ENCODE measurements around the gene BRD8.
"Not testable (repeated sequence)": the region's sequence is repeated elsewhere in the genome, so short reads cannot be mapped to it uniquely, and the experiment has no call there.

BRD8 gene, protein sequence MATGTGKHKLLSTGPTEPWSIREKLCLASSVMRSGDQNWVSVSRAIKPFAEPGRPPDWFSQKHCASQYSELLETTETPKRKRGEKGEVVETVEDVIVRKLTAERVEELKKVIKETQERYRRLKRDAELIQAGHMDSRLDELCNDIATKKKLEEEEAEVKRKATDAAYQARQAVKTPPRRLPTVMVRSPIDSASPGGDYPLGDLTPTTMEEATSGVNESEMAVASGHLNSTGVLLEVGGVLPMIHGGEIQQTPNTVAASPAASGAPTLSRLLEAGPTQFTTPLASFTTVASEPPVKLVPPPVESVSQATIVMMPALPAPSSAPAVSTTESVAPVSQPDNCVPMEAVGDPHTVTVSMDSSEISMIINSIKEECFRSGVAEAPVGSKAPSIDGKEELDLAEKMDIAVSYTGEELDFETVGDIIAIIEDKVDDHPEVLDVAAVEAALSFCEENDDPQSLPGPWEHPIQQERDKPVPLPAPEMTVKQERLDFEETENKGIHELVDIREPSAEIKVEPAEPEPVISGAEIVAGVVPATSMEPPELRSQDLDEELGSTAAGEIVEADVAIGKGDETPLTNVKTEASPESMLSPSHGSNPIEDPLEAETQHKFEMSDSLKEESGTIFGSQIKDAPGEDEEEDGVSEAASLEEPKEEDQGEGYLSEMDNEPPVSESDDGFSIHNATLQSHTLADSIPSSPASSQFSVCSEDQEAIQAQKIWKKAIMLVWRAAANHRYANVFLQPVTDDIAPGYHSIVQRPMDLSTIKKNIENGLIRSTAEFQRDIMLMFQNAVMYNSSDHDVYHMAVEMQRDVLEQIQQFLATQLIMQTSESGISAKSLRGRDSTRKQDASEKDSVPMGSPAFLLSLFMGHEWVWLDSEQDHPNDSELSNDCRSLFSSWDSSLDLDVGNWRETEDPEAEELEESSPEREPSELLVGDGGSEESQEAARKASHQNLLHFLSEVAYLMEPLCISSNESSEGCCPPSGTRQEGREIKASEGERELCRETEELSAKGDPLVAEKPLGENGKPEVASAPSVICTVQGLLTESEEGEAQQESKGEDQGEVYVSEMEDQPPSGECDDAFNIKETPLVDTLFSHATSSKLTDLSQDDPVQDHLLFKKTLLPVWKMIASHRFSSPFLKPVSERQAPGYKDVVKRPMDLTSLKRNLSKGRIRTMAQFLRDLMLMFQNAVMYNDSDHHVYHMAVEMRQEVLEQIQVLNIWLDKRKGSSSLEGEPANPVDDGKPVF

DNA sequence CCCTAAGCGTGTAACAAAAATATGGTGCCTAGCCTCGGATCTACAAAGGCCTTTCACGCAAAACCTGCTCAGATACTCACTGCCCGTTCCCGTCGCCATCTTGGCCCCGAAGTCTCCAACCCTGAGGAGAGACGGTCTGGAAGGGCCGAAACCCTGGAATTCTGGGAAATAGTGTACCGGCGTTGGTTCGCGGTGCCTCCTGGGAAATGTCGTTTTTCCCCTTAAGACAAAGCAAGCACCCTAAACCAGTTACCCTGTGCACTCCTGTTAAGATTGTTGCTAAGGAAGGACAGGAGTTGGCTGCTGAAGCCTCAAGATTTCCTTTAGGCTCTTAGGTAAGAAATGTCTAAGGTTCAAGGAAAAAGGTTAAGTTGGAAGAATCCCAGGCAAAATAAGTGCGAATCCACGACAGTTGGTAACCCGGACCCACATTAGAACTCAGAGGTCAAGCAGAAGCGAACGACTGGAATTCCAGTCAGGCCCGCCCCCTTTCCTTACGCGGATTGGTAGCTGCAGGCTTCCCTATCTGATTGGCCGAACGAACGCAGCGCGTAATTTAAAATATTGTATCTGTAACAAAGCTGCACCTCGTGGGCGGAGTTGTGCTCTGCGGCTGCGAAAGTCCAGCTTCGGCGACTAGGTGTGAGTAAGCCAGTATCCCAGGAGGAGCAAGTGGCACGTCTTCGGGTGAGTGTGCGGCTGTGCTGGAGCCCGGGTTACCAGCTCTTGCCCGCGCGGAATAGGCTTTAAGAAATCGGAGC is at the start of gene BRD8, which contains the start of gene KIF20A:
Gene BRD8, minus strand, starts transcription at position 115 of the 761 bp plus-strand sequence. Its CDS starts 16 bp downstream, at position 99.
Gene KIF20A, plus strand, starts transcription at position 597 of the 761 bp plus-strand sequence. CDS start 569 bp downstream, outside the sequence.
- peak; percentile 86 for DNase-seq

DNA sequence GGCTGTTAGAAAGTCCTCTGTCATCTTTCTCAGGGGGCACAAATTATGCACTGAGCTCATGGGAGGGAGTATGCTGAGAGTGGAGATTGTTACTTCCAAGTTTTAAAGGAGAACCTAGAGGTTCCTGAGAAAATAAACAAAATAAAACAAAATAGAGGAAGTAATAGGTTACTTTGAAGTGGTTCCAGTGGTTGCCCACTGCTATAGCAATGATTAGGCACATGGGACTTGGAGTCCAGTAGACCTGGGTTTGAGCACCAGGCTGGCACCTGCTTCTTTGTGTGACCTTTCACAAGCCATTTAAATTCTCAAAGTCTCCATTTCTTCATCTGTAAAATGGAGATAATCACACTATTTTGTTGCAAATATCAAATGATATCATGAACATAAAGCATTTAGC is 48.5 kb upstream of the BRD8 start:
- DNase-seq: no peak

DNA sequence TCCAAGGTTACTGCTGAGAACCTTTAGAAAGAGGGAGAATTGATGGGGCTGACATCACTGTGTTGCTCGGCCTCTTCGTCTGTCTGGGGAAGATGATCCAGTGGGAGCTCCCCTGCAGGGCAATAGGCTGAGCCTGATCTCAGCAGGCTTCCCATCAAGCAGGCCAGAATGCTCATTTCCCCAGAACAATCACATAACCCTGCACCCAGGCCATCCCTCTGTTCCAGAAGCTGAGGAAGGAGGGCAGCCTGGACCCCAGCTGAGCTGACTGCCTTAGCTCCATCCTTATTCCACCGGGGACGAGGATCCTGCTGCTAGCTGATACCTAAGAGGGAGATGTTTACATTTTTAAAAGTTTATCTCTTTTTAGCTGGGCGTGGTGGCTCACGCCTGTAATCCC is 46.3 kb upstream of the BRD8 start:
- DNase-seq: no peak

DNA sequence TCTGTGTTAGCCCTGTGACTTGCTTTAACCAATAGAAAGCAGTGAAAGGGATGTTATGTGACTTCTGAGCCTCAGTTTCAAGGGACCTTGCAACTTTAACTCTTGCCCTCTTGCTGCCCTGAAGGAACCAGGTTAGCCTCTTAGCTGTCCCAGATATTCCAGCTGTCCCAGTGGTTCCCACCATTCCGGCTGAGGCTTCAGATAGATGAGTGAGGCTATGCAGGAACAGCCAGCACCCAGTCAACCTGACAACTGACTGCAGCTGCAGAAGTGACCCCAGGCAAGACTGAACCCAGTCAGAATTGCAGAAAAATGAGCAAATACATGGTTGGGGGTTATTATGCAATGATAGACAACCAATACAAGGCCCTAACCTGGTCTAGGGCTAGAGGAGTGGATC is 45.1 kb upstream of the BRD8 start:
- DNase-seq: no peak

DNA sequence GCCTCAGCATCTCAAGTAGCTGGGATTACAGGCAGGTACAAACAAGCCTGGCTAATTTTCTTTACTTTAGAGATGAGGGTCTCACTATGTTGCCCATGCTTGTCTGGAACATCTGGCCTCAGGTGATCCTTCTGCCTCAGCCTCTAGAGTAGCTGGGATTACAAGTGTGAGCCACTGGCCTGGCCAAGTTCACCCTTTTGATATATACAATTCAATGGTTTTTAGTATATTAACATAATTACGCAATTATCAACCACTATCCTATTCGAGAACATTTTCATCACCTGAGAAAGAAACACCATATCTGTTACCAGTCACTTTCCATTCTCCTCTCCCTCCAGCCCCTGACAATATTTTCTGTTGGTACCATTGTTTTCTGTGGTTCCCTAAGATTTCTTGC is 38.4 kb upstream of the BRD8 start:
- no peak for DNase-seq

DNA sequence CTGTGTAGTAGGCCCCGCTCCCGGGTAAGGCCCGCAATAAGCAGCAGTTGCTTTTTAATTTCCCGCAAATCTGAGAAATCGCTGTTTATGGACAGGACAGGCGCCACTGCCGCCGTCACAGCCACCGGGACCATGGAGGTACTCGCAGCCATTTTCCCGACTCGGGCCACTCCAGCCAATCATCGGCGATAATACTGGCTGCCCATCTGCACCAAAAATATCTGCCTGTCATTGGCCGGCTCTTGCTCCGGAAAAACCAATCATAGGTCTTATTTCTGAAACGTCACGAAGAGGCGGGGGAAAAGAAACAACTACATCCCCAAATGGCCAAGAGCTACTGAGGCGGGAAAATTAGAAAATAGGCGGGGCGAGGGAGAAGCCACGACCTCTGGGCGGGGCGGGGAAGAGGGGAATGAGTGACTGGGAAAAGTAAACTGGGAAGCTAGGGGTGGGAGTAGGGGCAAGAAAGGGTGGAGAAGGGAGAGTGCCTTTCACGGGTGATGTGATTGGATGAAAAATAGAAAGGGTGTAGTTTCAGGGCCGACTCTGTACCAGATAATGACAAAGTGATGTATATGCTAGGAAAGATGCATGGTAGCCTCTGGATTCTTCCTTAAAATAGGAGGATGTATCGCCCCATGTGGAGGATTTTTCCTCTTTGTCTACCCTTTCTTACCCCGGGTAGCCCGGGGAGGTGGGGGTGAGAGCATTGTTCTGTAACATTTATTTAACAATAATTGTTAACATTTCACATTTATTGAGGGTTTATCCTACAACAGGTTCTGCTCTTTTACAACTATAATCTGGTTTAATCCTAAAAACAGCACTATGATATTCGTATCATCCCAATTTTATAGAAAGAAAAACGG is 35.0 kb upstream of the BRD8 start, which contains the start of gene CDC23:
Gene CDC23, minus strand, starts transcription at position 163 of the 869 bp plus-strand sequence. Its CDS starts 11 bp downstream, at position 152.
- peak; percentile 84 for DNase-seq

DNA sequence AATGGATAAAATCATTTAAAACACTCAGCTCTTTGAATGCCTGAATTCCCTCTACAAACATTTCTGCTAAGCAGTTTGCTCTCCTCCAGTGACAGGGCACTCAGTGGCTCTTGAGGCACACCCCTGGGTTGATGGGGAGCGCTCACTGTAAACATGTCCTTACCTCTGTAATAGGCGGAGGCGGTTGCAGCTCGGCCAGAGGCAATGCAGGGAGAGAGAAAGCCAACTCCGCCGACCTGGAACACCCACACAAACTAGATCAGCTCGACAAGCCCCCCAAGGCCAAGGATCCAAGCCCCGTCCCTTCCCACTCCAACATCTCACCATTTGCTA is 34.4 kb upstream of the BRD8 start:
- DNase-seq: no peak

DNA sequence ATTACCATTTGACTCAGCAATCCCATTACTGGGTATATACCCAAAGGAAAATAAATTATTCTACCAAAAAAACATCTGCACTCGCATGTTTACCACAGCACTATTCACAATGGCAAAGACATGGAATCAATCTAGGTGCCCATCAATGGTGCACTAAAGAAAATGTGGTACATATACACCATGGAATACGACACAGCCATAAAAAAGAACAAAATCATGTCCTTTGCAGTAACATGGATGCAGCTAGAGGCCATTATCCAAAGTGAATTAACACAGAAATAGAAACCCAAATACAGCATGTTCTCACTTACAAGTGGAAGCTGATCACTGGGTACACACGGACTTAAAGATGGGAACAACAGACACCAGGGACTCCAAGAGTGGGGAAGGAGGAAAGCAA is 32.6 kb upstream of the BRD8 start:
- DNase-seq: no peak

DNA sequence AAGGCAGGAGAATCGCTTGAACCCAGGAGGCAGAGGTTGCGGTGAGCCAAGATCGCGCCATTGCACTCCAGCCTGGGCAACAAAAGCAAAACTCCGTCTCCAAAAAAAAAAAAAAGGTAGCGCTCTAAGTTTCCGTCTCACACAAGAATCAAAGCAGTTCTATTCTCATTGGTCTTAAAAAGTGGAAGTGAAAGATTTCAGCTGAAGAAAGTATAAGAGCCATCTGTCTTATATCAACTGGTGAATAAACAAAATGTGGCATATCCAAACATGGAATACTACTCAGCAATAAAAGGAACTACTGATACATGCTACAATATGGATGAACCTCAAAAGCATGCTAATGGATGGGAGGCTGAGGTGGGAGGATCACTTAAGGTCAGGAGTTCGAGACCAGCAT is 15.4 kb upstream of the BRD8 start:
- not testable (repeated sequence) for DNase-seq

DNA sequence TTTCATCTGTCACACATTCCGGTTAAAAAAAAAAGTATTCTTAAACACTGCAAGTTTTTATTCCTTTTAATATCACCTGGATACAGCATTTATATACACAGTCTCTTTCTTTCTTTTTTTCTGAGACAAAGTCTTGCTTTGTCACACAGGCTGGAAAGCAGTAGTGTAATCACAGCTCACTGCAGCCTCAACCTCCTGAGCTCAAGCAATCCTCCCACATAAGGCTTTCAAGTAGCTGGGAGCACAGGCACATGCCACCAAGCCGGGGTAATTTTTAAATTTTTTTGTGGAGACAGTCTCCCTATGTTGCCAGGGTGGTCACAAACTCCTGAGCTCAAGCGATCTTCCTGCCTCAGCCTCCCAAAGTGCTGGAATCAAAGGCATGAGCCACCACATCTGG is 14.4 kb upstream of the BRD8 start:
- no peak for DNase-seq

DNA sequence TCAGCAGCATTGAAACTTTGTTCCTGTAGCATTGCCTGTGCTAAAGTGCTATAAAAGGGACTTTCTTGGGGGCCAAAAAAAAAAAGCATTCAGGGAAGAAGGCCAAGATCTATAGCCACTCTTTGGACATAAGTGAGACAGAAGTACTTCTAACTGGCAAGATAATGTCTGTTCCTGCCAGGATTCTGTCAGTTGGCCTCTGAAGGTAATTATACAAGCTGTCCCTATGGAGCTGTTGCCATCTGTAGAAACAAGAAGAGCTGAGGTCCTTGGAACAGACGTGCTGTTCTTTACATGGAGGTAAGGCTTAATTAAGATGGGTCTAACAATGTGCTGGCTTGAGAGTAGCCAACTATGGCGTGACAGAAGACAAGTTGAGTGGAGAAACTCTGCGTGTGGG is 10.2 kb upstream of the BRD8 start:
- DNase-seq: no peak

DNA sequence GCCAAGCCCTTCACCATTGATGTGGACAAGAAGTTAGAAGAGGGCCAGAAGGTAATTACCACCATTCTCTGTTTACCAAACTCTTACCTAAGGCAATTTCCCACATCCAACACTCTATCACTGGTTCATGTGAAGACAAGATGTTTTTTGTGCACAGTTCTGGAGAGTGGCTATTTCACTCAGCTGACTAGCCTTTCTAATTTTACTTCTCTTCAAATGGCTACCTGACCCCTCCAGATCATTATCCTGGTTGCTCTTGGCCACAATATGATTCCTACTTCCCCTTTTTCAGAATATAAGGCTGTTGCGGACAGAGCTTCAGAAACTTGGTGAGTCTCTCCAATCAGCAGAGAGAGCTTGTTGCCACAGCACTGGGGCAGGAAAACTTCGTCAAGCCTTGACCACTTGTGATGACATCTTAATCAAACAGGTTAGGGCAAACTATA is 7.6 kb upstream of the BRD8 start:
- no peak for DNase-seq

DNA sequence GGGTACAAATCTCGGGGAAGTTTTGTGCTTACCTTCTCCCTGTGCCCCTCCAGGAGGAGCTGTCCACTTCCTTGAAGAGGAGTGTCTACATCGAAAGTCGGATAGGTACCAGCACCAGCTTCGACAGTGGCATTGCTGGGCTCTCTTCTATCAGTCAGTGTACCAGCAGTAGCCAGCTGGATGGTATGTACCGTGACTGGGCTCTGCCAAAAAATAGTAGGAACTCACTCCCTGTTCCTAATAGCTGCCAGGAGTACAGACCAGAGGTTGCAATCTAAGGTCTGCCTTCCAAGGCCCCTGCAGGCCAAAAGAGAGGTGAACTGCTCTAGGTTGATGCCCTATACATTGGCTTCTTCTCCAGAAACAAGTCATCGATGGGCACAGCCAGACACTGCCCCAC is 4.4 kb upstream of the BRD8 start:
- DNase-seq: no peak

DNA sequence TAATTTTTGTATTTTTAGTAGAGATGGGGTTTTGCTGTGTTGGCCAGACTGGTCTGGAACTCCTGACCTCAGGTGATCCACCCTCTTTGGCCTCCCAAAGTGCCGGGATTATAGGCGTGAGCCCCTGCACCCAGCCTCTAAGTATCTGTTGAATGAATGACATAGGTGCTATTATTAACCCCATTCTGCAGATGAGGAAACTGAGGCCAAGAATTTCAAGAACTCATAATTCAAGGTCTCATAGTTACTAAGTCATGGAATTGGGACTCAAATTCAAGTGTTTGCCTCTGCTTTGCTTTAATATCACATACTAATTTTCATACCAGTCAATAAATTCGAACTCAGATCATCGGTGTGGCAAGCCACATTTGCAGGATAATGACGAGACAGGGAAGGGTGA is 2.4 kb upstream of the BRD8 start:
- no peak for DNase-seq

DNA sequence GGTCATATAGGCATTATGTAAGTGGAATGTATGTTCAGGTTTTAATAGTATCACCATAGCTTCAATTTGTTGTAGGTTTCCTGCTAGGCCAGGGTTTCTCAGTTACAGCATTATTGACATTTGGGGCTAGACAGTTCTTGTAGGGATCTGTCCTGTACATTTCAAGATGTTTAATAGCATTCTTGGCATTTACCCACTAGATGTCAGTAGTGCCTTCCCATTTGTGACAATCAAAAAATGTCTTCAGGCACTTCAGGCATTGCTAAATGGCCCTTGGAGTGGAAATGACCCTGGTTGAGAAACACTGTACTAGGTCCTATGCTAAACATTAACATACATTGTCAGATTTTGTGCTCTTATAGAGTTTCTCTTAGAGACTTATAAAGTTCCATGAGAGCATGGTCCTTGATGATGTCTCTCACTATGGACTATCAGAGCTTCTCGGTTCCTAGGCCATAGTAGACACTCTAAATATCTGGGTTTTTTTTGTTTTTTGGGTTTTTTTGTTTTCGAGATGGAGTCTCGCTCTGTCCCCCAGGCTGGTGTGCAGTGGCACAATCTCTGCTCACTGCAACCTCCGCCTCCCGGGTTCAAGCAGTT is 1.9 kb upstream of the BRD8 start:
- no peak for DNase-seq

DNA sequence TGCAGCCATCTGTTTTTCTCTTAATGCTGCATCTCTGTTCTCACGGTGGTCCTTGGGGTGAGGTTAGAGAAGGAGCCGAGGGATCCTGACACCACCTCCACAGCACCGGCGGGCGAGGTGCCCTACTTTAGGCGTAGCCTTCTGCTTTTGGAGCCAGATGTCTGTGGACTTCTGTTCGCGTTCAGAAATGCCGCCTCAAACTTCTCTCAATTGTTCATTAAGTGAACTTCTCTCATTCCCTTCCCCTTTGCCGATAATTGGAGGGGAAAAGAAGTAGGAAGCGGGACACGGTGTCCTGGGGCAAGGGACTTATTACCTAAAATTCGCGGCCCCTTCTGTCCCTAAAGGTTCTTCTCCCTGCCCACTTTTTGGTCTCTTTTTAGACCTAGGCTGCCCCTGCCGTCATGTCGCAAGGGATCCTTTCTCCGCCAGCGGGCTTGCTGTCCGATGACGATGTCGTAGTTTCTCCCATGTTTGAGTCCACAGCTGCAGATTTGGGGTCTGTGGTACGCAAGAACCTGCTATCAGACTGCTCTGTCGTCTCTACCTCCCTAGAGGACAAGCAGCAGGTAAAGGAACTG is 937 bp upstream of the BRD8 start:
- DNase-seq: no peak

DNA sequence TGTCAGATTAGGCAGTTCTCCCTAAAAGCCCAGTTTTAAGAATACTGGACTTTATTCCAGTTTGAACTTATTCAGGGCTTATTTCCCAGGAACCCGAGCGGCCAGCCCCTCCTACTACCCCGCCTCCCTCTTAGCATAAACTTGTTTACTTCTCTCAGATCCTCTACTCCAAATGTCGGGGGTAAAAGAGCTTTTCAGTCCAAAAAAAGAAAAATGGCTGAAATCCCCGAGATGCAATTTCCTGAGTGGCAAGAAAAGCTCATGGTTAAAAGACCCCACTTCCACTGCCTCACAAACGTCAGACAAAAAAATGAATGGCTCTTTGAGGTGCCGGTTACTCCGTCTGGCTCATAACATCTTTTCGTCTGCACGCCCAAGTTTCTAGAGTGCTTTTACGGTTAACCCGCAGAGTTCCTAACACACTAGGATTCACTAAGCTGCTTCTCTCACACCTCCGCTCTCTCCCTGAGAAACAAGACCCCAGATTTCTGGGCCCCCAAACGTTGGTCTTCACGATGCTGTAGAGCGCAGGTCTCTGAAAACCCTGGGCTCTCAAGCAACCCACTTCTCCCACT is 402 bp downstream of the BRD8 start:
- DNase-seq: no peak

DNA sequence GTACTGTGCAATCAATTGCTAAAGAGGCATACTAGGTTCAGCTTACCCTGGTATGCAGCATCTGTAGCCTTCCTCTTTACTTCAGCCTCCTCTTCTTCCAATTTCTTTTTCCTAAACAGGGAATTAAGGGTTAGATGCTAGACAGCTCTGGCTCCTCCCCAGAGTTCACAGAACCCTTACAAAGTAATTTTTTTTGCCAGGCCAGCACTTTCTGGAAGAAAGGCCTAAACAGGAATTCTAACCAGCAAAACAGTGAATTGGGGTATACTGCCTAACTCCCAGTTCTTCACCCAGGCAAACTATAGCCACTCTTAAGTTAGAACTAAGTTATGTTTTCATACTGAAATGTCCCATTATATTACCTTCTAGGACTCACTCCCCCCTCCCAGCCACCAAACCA is 8.1 kb downstream of the BRD8 start:
- no peak for DNase-seq

DNA sequence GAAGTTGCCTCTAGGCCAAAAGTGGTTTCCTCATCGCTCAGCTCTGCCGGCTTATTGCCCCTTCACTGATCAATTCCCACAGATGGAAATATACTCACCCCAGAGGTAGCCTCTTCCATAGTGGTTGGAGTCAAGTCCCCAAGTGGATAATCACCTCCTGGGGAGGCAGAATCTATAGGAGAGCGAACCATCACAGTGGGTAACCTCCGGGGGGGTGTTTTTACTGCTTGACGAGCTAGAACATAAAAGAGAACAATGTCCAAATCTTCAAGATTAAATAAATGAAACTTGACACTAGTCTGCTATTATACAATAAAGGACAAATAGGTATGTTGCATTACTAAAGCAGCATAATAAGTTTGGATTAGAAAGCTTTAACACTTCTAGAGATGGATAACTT is 9.3 kb downstream of the BRD8 start:
- DNase-seq: no peak

DNA sequence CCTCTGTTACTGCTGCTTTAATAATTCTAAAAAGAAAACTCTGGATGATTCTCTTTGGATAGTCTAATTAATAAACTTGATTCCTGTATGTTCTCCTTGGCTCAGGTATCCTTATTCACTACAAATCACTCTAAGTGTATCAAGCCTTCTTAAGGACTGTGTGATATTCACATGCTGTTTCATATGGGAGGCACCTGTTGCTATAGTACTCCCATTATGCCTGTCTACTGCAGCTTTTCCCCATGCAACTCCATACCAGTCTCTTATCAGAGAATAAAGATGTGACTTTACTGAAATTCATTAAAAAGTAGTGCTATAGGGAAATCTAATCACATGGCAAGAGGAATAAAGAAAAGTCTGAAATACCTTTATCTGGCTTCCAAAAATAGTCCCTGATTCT is 14.7 kb downstream of the BRD8 start:
- no peak for DNase-seq

All from activated T-cell treated with anti-CD3 and anti-CD28 coated beads for 4 hours (primary cell).